Measurements from ENCODE around the gene PPP1R16B.

- TF ChIP-seq CTCF (IDR thresholded peaks at IDR 0.05) (no peak), POLR2A (IDR thresholded peaks at IDR 0.05) (no peak)
Observed at GRCh38 chr20:38926934-38927616, 121.6 kb downstream of the PPP1R16B start.
